A673 (cell line): Measurements from ENCODE around the gene H2AZ2. TPM values are rescaled to one million over a fixed set of nuclear protein-coding genes. Genes with fewer than 3 reads are reported as not detected.

Experiments used
- BruUV-seq: library from RNA; stranded (reverse); fragments of 400-500 nt; replicated peaks from 2 replicates; lab custom pipeline; 2021; lab: Mats Ljungman, UMichigan
- CTCF ChIA-PET: fragments of 300-600 bp; sonication (Branson Sonifier 250); formaldehyde crosslinking; loops from one replicate; lab custom pipeline; 2022; ENCODE audit warnings: antibody characterized with exemption; lab: Charles Lee
- POLR2A ChIA-PET: fragments of 300-600 bp; sonication (Branson Sonifier 250); formaldehyde crosslinking; loops from one replicate; lab custom pipeline; 2022; ENCODE audit warnings: antibody characterized with exemption; ENCODE audit not compliant: low non-redundant PET; lab: Charles Lee
- DNase-seq: peaks from one replicate; pipeline ENCODE4 v3.0.0-alpha.2; 2015; ENCODE audit warnings: low spot score
- H3K27ac ChIP-seq: fragments of 200-600 bp; sonication (generic); 2 replicates; pipeline ENCODE4 v1.5.1; 2016; ENCODE audit warnings: mixed run types, low read depth, mild to moderate bottlenecking, mixed read lengths, antibody characterized with exemption, low read length; ENCODE audit not compliant: poor library complexity, severe bottlenecking
- H3K27me3 ChIP-seq: fragments of 200-600 bp; sonication (generic); replicated peaks from 2 replicates; pipeline ENCODE4 v1.6.1; 2017; ENCODE audit warnings: mixed run types, low read depth, mild to moderate bottlenecking, mixed read lengths, antibody characterized with exemption, low read length; ENCODE audit not compliant: insufficient read depth, poor library complexity
- H3K36me3 ChIP-seq: fragments of 200-600 bp; sonication (generic); 2 replicates; pipeline ENCODE4 v1.6.1; 2016; ENCODE audit warnings: mixed run types, mild to moderate bottlenecking, mixed read lengths, antibody characterized with exemption, low read length; ENCODE audit not compliant: insufficient read depth, poor library complexity, severe bottlenecking
- H3K4me1 ChIP-seq: fragments of 200-600 bp; sonication (generic); 2 replicates; pipeline ENCODE4 v1.6.1; 2017; ENCODE audit warnings: mixed run types, mild to moderate bottlenecking, mixed read lengths, antibody characterized with exemption, low read length; ENCODE audit not compliant: insufficient read depth, poor library complexity, severe bottlenecking
- H3K4me3 ChIP-seq: fragments of 200-600 bp; sonication (generic); 2 replicates; pipeline ENCODE4 v1.5.1; 2016; ENCODE audit warnings: low read depth, mixed run types, mild to moderate bottlenecking, mixed read lengths, low read length; ENCODE audit not compliant: poor library complexity, severe bottlenecking
- H3K9me3 ChIP-seq: fragments of 200-600 bp; sonication (generic); 2 replicates; pipeline ENCODE4 v1.6.1; 2016; ENCODE audit warnings: mixed run types, low read depth, mild to moderate bottlenecking, mixed read lengths, antibody characterized with exemption, low read length; ENCODE audit not compliant: poor library complexity, severe bottlenecking
- EZH2 ChIP-seq: fragments of 200-600 bp; sonication (generic); IDR thresholded peaks from 2 replicates; pipeline ENCODE4 v1.6.1; 2017; ENCODE audit warnings: borderline replicate concordance, low read depth, mild to moderate bottlenecking, mixed read lengths, antibody characterized with exemption, low read length; ENCODE audit not compliant: poor library complexity, severe bottlenecking
- intact Hi-C: fragments of 100-400 bp; cut with micrococcal nuclease; formaldehyde crosslinking; loops from one replicate; pipeline ENCODE4 v1.10.0; 2022; ENCODE audit not compliant: unreplicated experiment
- total RNA-seq: library from RNA; stranded (reverse); gene quantifications from 2 replicates; pipeline ENCODE4 v1.2.3, GENCODE V29; 2021
- TF ChIP-seq, protein P1 (sequence below): fragments of 300-800, 200-600 bp; sonication (generic); conservative IDR thresholded peaks from 2 replicates; pipeline ENCODE4 v1.5.1; 2017; ENCODE audit warnings: low read depth, mild to moderate bottlenecking, antibody characterized with exemption, low read length, moderate library complexity, mixed read lengths

Gene H2AZ2
- total RNA-seq, 1 experiment from 2014 or later: 291 TPM

DNA sequence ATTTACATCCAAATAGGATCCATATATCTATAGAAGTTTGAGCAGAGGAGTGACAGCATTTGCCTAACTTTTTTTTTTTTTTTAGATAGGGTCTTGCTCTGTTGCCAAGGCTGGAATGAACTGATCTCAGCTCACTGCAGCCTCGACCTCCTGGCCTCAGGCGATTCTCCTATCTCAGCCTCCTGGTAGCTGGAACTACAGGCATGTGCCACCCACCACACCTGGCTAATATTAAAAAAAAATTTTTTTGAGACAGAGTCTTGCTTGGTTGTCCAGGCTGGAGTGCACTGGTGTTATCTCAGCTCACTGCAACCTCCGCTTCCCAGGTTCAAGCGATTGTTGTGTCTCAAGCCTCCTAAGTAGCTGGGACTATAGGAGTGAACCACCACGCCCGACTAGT lies 36.3 kb downstream of the H2AZ2 start:
- ChIA-PET POLR2A (no interaction called here), CTCF (no interaction called here)
- H3K36me3 ChIP-seq: no peaks in the 10 kb centered on the region
- no peak overlapping the region for H3K4me3 ChIP-seq
- DNase-seq: no peak
- BruUV-seq: no TSS peak
- no peaks in the 10 kb centered on the region for H3K9me3 ChIP-seq
- H3K27ac ChIP-seq: no peak overlapping the region
- TF ChIP-seq, protein P1, sequence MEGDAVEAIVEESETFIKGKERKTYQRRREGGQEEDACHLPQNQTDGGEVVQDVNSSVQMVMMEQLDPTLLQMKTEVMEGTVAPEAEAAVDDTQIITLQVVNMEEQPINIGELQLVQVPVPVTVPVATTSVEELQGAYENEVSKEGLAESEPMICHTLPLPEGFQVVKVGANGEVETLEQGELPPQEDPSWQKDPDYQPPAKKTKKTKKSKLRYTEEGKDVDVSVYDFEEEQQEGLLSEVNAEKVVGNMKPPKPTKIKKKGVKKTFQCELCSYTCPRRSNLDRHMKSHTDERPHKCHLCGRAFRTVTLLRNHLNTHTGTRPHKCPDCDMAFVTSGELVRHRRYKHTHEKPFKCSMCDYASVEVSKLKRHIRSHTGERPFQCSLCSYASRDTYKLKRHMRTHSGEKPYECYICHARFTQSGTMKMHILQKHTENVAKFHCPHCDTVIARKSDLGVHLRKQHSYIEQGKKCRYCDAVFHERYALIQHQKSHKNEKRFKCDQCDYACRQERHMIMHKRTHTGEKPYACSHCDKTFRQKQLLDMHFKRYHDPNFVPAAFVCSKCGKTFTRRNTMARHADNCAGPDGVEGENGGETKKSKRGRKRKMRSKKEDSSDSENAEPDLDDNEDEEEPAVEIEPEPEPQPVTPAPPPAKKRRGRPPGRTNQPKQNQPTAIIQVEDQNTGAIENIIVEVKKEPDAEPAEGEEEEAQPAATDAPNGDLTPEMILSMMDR: no peak
- no peak for TF ChIP-seq EZH2
- no peaks in the 10 kb centered on the region for H3K4me1 ChIP-seq
- intact Hi-C loops: no loop called here
- no peaks in the 10 kb centered on the region for H3K27me3 ChIP-seq

DNA sequence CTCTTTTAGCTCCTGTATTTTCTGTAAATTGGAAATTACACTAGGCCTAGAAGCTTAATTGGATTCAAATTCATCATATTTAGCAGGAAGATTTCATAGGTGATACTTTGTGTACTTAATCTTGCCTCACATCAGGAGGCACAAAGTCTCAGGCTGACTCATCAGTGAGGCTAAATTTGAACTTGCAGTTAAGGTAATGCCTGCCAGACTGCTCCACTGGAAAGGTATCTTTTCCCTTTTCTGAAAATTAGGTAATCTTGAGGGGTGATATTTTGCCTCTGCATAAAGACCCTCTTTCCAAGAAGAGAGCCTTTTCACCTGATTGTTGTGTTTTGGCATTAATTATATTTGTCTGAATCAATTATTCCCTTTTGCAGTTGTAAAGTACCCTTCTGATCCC lies 36.8 kb downstream of the H2AZ2 start:
- H3K27me3 ChIP-seq: no peaks in the 10 kb centered on the region
- no TSS peak for BruUV-seq
- H3K9me3 ChIP-seq: no peaks in the 10 kb centered on the region
- H3K27ac ChIP-seq: no peak overlapping the region
- ChIA-PET CTCF (no interaction called here), POLR2A (no interaction called here)
- intact Hi-C loops: no loop called here
- TF ChIP-seq, protein P1: no peak
- no peak for TF ChIP-seq EZH2
- no peak overlapping the region for H3K4me3 ChIP-seq
- no peaks in the 10 kb centered on the region for H3K4me1 ChIP-seq
- H3K36me3 ChIP-seq: no peaks in the 10 kb centered on the region
- DNase-seq: no peak

DNA sequence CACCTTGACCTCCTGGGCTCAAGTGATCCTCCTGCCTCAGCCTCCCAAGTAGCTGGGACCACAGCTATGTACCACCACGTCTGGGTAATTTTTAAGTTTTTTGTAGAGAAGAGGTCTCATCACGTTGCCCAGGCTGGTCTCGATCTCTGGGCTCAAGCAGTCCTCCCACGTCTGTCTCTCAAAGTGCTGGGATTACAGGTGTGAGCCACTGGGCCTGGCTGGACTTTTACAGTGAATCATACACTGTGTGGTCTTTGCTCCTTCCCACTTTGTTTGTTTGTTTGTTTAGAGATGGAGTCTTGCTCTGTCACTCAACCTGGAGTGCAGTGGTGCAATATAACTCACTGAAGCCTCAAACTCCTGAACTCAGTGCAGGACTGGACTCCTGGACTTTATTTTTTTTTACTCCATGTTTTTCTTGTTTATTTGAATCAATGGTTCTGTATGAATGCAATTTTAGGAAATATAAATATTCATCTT lies 38.9 kb downstream of the H2AZ2 start:
- CTCF ChIA-PET: interaction anchor here (0.7 kb wide), 1 partner anchor 597 kb away, joined by 3 read pairs; no protein-coding TSS in a partner anchor
- no peak for TF ChIP-seq EZH2
- TF ChIP-seq, protein P1: no peak
- intact Hi-C loops: no loop called here
- no peaks in the 10 kb centered on the region for H3K9me3 ChIP-seq
- H3K36me3 ChIP-seq: peaks cover 4% of the 10 kb centered on the region
- H3K27me3 ChIP-seq: no peaks in the 10 kb centered on the region
- DNase-seq: no peak
- H3K4me1 ChIP-seq: no peaks in the 10 kb centered on the region
- POLR2A ChIA-PET: no interaction called here
- H3K4me3 ChIP-seq: no peak overlapping the region
- no TSS peak for BruUV-seq
- H3K27ac ChIP-seq: no peak overlapping the region
